Inflammatory macrophage treated with lipopolysaccharide for 1 hour (primary cell): ENCODE results near the gene SLC16A3.

Source experiments
- DNase-seq, 2 donors: peaks; one replicate each; pipeline ENCODE4 v3.0.0-alpha.2; 2020 to 2022

SLC16A3 gene

DNA sequence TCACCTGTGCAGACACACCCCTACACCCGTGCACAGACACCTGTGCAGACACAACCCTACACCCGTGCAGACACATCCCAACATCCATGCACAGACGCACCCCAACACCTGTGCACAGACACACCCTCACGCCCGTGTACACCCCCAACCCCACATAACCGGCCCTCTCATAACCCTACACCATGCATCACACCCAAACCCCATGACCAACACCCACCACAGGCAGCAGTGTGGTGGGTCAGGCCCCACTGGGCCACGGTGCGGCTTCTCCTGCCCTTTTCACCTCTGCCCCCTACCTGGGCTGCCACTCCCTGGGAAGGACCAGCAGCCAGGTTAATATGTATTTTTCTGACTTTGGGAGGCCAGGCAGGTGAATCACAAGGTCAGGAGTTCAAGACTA, 4.2 kb upstream of the SLC16A3 start:
- DNase-seq, result no peak

- DNase-seq, result no peak
Observed at GRCh38 chr17:82225368-82226029, 3.3 kb upstream of the SLC16A3 start.

DNA sequence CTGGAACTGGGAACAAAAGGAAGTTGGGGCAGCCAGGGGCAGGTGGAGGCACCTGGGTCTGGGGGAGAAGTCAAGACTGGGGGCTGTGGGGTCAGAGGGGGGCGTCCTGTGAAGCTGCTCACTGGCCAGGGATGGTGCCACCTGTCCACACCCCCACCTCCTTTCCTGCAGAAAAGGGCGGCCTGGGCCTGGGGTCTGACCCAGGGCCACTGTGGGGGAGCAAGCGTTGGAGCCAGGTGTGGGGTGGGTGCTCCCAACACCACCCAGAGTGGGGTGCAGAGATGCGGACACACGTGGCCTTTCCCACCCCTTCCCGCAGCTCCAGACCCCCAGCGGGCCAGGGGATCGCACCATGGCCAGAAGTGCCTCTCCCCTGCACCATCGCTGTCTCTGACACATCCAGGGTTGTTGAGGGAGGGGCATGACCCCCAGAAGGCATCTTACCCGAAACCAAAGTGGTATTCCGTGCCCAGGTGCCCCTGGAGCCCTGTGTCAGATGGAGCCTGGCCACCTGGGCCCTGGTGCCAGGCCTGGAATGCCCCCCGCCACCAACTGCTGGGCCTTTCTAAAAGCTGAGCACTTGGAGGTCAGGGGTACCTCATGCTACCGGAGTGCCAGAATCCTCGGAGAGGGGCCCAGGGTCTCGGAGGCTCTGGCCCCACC, 2.6 kb upstream of the SLC16A3 start:
- DNase-seq, result no peak

DNA sequence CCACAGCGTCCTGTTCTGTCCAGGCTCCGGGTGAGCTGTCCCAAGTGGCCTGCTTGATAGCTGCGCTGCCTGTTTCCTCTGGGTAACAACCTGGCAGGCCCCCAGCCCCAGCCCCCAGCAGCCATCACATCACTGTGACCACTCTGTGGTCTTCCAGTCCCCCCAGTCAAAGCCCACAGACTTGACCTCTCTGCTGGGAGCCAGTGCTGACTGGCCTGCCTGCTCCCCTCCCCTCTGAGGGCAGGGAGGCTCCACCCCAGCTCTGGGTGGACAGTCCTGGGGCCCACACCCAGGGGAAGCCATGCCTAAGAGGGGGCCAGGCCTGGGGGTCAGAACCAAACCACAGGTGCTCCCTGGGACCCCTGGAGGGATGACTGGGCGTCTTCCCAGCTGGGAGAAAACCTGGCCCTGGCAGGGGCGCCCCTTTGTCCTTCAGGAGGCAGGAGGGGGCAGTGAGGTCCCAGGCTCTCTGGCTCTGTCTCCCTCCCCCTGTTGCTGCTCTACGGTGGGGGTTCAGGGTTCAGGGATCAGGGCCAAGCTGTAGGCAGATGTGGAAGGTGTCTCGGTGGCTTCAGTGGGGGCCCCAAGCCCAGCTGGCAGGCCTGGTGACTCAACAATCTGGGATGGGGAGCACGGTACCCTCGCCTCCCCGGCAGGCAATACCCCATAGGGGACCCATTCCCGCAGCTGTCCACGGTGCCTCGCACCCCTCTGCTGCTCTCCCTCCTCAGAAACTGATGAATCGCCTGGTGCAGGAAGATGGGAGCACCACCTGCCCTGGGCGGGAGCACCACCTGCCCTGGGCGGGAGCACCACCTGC, 1.8 kb upstream of the SLC16A3 start:
- DNase-seq, result no peak

- no peak for DNase-seq
Observed at GRCh38 chr17:82227629-82228277, 1.1 kb upstream of the SLC16A3 start.

GRCh38 chr17:82228278-82228841, 482 bp upstream of the SLC16A3 start:
- no peak for DNase-seq

DNA sequence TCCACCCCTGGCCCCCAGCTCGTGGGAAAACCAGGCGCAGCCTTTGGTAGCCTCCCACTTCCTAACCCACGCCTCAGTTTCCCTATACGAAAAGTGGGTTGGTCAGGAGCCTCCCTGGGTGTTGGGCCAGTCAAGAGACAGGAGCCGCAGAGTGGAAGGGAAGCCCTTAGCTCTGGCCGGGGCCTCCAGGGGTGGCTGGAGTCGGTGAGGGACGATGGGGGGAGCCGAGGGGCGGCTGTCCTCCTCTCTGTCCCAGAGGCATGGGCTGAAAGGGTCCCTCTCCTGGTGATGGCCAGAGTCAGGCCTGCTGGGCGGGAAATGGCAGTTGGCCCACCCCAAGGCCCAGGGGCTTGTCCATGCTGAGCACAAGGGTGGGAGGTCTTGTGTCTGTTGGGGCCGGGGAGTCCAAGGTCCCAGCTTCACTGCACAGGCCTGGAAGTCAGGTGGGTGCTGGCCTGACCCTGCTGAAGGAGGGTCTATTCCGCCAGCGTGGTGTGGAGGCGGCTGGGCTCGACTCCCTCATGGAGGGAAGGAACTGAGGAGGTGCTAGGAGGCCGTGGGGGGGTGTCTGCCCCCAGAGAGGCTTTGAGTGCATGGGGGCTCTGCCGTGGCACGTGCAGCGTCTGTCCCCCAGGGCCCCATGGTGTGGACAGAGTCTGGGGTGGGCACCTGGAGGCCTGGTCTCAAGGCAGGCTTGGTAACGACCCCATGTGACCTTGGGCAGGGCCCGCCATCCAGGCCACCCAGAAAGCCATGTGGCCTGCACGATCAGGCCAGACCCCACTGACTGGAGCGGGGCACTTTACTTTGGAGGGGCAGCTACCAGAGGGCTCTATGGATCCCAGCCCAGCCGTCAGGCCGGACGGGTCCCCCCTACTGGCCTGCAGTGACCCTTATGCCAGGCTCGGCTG, 1.1 kb downstream of the SLC16A3 start:
- DNase-seq, result peak in 1 of 2 donors; percentile 10

GRCh38 chr17:82230609-82231311, 1.9 kb downstream of the SLC16A3 start:
- peak; percentile 67 to 82 for DNase-seq

DNA sequence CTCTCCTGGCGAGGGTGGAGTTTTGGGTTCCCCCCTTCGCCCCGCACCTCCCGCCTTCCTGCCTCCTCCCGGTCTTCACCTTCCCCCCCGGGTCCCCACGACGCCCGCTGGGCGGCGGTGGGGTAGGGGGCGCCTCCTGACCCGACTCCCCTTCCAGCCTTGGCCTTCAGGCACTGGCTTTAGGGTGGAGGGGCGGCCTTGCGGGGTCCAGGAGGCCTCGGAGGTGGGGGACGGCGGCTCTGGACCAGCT, 2.4 kb downstream of the SLC16A3 start:
- no peak for DNase-seq

GRCh38 chr17:82231562-82232321, 2.9 kb downstream of the SLC16A3 start:
- peak; percentile 71 to 77 for DNase-seq

DNA sequence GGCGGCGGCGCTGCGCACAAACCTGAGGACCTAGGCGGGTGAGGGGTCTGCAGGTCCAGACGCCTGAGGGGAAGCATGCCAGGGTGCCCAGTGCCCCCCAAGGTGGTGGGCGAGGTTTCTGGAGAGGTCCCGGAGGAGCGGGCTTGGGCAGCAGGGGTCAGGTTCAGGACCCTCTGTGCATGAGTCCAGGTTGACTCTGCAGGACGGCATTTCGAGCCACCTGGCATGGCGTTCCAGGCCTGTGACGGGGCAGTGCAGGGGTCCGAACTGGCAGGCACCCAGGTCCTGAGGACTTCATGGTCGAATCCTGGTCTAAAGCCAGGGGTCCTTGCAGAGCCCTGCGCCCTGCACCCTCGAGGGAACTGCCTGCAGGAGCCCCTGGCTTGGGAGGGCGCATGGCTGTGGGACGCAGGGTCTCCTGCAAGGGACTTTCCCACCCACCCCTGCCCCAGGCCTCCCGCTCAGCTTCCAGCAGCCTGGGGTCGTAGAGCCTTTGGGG, 3.5 kb downstream of the SLC16A3 start:
- no peak for DNase-seq

DNA sequence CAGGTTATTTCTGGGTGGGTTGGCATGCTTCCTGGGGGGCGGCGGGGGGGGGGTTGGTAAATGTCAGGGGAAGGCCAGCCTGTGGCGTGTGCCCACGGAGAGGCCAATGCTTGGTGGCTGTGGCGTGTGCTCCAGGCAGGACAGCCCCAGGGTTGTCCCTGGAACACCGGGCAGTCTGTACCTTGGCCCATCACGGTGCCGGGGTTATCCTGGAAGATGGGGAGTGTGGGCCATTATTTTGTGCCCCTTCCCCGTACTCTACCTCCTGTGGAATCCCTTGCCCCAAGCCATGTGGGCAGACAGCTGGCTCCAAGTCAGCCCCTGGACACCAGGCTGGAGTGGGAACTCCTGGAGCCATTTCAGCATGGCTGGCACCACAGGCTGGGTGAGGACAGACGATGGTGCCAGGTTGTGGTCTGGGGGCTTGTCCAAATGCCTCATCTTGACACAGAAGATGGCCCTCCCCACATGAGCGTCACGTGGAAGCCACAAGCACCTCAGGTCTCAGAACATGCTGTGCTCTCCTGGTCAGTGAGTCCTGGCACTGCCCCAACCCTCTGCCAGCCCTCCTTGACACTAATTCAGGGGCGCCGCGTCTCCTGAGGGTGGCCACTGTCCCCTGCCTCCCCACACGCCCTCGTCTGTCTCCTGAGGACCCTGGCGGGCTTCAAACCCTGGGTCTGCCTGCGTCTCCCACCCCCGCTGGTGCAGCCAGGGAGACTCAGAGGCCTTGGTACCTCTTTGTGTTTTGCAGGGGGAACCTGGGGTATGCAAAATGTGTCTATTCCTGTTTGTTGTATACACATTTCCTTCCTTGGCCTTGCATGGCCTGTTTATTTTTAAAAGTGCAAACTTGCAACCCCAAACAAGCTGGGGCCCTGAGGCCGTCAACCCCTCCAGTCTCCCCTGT, 4.3 kb downstream of the SLC16A3 start:
- no peak for DNase-seq

DNA sequence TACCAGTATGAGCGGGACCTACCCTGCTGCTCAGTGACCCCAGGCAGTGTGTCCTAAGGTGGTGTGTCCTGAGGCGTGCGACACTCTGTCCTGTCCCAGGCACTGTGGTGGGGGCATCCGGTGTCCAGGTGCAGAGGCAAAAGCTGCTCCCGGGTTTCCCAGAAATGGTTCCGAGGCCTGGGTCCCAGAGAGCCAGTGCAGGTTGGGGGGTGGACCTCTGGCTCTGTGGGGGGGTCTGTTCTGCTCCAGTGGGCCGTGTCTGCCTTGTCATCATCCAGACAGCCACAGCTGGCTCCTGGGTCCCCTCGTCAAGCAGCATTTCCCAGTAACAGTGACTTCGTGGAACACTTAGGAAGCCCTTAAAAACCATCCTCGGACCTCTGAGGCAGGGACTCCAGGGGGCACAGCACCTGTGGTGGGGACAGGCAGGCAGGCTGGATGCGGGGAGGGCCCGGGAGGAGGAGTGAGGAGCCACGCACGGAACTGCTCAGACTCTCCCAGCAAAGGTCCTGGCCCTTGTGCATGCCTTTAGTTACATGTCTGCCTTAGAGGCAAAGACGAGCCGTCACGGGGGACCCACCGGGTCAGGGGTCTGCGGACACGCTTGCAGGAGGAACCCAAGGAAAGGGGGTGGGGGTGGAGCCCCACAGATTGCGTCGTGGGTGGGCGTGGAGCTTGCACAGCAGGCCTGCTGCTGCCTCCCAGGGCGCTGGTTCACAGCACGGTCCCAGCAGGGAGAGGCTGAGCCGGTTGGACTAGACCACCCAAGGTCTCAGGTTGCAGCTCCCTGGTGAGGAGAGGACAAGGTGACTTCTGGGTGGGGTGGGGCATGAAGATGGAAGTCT, 5.6 kb downstream of the SLC16A3 start:
- DNase-seq, result no peak

DNA sequence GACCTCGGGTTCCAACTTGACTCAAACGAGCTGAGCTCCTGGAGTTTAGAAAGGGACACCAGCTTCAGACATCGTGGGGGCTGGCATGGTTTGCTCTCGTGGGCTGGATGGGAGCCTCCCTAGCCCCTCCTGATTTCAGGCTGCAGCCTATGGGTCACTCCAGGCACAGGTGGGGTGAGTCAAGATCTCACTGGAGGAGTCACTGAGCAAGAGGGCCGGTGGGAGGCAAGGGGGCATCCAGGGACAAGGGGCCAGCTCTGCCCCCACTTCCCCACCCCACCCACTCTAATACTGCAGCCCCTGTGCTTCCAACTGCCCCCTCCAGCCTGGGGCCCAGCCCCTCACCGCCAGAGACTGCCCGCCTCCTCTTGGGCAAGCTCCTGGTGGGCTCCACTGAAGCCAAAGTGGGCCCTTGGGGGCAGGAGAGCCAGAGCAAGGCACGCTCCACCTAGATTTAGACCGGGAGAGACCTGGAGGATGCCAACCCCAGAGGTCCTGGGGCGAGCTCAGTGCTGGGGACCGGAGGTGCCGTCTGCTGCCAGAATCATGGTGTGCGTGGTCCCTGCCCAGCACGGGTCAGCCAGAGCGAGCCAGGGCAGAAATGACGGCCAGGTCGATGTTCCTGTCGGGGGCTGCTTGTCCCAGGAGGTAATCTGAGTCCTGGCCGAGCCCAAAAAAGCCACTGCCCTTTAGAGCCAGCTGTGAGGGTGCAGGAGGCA, 6.4 kb downstream of the SLC16A3 start:
- DNase-seq, result no peak

GRCh38 chr17:82235775-82236141, 6.9 kb downstream of the SLC16A3 start:
- DNase-seq, result peak in 1 of 2 donors; percentile 46

GRCh38 chr17:82236142-82236971, 7.5 kb downstream of the SLC16A3 start:
- peak in 1 of 2 donors; percentile 72 for DNase-seq
